ENCODE results near the gene EML4.

EML4 gene

DNA sequence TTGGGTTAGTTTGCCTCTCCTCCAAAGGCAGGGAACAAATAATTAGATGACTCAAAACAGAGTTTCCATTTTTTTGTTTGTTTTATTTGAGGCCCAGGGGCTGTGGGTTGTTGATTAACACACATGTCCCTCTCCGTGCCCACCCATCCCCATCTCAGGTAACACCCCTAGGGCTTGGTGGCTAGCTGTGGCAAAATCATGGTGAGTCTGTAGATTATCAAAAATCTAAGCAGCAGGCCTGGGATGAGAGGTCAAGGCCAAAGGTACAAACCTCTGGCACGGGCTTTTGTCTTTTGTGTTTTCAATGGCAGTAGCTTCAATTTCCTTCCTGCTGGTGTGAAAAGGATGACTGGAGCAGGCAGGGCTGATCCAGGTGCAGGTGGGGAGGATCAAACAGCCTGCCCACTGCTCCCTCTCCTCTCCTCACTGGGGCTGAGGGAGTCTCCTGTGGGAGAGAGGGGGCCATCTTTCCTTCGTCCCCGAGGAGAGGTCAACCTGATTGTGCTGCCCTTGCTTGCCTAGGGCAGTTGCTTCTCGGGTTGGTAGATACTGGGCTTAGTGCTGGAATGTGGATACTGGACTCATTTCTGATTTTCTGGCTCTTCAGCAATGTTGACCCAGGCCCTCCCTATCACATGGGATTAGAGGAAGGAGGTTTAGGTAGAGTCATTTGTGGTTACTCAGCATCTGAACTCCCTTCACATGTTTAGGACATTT lies 31.9 kb upstream of the EML4 start:
- DNase-seq = no peak

DNA sequence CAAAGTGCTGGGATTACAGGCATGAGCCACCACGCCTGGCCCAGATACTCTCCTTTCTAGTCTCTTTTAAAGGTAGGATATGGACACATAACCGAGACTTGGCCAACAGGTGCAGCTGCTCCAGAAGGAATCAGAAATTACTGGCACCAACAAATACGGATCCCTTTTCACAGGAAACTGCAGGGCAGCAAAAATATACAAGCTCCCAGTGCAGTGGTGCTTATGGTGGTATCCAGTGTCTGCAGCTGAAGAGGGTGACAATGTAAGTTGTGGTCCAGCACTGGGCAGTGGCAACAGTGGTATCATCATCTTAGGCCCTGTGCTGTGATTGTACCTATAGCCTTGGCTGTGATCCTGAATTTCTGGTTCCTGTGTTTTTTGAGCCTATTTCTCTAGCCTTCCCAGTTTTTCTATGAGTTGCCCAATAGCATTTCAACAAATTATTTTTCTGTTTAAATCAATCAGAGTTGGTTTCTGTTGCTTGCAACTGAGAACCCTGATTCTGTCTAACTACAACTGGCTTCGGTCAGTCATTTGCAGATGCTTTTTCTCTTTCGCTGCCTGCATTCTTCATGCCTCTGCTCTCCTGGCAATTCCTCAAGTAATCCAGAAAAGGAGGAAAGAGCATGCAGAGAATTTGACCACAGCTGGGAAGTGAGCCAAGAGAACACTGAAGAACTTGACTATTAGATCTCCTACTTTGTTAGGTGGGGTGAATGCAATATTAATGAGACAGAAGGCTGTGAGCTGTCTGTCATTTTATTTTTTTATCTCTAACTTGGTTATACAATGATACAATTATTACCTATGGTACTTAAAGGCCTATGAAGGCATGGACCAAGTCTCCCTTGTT lies 30.8 kb upstream of the EML4 start:
- no peak for DNase-seq

DNA sequence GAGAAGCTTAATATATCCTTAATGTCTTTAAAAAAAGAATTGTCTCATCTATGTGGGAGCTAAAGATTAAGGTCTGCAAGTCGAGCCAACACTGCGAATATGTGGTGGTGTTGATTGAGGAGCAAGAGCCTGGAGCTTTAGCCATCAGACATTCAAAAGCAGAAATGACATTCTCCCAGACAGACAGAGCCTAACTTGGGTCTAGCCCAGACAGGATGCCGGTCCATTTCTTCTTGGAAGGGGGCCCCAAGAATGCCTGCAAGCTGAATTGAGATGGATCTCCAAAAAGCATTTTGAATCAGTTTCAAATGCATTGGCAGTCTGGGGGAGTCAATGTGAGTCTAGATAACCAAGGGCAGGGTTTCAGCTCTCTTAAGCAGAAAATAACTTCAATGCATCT lies 30.1 kb upstream of the EML4 start:
- no peak for DNase-seq

DNA sequence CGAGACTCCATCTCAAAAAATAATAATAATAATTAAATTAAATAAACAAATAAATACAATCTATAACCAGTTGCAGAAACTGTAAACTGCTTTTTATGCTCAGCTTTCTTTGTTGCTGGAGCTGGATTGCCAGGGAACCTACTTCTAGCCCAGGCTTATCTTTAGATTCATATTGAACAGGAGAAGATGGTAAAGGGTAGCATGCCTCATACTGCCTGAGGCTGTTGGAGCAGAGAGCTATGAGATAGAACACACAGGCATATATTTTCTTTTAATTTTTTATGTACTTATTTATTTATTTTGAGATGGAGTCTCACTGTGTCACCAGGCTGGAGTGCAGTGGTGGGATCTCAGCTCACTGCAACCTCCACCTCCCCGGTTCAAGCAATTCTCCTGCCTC lies 28.7 kb upstream of the EML4 start:
- DNase-seq = no peak

DNA sequence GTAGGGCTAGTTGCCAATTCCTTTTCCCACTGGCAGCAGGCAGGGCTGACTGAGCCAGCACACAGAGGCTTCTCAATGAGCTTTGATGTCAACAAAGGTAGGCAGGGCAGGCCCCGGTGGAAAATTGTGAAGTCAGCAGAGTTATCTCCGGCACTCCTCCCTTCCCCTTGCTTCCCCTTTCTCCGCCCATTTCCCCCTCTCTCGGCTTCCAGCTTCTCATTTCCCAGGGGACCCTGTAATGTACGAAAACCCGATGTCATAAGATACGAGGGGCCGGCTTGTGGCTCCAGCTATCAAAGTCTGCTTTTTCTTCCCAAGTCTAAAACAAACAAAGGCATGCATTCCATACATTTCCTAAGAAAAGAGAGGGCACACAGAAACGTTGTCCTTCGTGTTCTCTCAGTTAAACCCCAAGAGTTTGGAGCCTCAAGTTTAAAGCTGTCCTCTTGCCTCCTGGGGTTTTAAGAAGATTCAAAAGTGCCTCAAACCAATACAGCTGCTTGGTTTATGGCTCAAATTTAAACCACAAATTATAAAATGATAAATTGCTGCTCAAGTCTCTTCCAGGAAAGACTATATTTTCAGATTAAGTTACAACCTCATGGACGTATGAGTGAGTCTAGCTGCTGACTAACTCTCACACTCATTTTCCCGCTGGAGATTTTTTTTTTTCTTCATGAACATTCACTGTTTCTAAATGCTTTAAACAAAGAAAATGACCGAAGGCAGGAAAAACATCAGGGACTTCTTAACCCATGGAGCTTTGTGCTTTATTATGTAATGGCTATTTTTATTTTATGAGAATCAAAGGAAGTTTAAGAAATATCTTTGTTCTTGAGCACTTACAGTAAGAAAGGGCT lies 27.2 kb upstream of the EML4 start:
- peak; percentile 65 for DNase-seq

DNA sequence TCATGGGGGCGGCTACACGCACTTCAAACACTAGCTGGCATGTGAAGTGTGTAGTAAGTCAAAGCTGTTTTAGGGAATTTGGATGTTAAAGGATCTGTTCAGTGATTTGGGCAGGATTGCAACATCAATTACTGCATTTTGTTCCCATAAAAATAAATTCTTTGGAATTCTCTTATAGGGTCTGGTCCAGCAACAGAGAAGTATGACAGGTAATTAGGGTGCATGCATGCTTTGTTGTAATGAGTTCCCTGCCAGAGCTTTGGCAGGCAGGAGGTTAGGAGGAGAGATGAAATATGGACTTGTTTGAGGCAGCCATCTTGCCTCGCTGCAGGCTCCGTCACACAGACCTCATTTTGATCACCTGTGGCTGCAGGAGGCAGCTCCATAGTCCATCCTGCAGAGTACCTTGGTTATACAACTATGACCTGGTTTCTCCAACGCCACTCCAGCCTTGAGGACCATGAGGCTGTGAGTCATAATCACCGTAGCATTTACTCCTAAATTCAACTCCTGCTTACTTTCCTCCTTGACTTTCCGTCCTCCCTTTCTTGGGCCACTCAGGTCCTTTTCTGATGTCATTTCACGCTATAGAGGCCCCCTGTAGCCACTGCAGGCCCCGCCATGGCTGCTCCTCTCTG lies 26.5 kb upstream of the EML4 start:
- no peak for DNase-seq

DNA sequence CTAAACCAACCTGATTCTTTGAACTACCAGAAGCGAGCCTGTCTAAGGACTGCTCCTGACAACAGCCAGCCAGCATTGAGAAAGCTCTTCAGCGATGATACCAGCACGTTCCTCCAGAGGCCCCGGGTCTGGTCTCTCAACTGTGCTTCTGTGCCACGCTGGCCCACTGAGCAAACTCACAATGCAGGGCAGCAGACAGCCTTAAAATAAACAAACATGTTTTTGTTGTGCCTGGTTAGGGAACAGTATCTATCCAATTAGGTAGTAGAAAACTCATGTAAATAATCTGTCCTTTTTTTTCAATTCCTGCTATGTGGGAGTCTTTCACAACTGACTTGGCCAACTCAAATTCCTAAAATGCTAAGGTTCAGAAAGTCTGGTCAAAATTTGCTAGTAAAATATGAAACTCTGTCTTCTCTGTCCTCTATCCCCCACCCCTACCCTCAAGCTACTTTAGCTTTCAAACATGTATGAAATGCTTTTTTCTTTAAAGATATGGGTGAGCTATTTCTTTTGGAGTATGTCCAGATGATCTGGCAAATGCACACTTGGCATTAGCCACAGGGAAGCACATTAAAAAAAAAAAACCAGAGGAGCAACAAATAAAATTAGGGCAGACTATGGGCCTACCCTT lies 21.4 kb upstream of the EML4 start:
- DNase-seq = no peak

DNA sequence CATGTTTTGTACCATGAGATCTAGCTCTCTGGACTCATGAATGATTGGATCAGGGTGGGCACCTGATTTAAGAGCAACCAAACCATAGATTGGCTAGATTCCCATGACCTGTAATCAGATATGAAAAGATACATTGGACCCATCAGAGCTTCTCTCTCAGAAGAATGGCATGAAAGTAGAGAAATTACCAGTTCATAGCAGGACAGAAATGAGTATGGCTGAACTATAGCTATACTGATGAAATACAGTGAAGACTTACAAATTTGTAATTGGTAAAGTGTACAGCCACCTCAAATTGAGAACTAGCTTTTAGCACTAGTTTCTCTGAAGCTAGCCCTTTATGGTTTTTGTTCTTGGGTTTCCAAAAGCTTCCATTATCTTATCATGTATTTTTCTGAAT lies 19.0 kb upstream of the EML4 start:
- DNase-seq = no peak

DNA sequence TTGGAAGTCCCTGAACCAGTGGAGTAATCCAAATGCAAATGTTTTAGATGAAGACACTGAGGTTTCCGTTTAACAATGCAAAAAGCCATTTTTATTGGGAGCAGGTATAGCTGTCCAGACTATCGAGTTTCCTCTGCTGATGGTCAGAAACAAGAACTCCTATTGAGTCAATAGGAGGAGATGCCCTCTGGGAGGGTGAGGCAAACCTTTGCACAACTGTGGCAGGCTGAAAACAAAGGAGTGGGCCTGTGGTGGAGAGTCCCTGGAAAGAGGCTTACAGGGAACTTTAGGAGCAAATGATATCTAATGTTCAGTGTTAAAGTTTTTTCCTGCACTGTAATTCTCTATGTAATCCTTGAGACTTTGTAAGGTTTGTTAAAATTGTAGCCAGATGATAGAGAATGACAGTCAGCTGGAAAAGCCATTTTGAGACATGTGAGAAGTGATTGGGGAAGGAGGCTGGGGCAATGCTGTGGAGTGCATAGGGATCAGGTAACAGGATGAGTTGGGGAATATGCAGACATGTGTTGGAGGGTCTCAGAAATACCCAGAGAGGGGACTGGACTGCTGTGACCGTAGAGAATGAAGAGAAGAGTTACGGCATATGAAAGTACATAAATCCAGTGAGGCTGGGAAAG lies 15.1 kb upstream of the EML4 start:
- DNase-seq = no peak

DNA sequence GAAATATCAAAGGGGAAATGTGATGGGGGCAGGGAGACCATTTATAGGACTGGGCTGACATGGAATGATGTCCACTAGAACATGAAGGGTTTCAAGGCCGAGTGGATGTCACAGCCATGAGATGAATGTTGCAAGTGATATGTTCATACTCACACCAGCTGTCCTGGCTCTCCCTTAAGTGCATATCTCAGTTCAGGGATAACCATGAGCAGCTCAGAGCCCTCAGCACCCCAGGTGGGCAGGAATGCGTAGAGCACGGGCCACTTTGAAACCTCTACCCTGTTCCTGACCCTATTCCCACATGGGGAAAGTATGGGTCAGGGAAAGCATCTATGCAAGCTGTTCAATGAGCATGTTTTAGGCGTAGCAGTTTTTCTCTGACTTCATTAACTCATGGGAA lies 12.4 kb upstream of the EML4 start:
- no peak for DNase-seq

DNA sequence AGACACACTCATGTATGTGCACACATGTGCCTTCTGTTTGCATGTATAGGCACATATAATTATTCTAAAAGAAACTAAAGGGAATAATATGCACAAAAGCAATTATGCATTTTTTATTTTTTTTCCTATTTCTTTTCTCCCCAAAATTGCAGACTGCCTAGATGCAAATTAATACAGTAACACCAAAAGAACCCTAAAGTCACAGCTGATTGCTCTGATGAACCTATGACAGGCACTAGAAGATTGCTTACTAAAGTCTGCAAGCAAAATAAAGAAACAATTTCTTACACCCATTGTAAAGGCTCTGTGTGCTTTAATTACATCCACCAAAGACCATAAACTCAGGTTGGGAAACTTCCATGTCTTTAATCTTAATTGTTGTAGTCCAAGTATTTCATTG lies 7.7 kb upstream of the EML4 start:
- DNase-seq = no peak

DNA sequence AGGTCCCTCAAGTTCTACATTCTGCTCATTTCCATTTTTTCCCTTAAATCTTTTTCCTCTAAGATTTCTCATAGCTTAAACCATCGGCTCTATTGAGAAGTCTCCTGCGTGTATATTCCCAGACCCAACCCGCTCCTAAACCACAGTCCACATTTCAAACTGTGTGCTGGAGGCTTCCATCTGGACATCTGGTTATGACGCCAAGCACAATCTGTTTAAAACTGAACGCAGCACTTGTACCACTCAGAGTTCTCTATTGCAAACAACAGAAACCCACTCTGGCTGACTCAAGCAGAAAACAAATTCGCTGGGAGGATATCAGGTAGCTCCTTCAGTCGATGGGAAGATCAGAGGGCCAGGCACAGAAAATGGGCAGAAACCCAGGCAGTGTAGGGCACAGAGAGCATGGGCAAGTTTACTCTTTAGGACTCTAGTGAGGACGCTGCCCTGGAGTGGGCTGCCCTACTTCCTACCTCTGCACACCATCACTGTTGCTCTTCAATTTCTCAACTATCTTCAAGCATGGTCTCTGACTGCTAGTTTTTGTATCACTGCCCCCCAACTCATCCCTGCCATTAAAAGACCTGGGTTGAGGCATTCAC lies 5.6 kb upstream of the EML4 start:
- no peak for DNase-seq

DNA sequence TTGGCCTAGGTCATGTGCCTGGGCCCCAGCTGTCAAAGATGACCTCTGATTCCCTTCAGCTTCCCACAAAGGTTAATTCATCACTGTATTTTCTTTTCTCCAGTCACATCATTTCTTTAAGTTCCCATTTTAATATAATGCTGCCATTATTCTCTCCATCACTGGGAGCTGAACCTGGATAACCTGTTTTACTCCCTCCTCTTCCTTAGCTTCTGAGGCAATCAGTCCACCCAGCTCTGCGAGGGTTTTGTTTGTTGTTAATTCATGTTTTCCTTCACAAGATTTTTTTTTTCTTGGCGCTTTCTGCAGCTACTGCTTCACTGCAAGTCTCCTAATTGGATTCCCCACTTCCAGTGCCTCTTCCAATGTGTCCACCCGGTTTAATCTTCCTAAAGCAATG lies 5.1 kb upstream of the EML4 start:
- DNase-seq = no peak

DNA sequence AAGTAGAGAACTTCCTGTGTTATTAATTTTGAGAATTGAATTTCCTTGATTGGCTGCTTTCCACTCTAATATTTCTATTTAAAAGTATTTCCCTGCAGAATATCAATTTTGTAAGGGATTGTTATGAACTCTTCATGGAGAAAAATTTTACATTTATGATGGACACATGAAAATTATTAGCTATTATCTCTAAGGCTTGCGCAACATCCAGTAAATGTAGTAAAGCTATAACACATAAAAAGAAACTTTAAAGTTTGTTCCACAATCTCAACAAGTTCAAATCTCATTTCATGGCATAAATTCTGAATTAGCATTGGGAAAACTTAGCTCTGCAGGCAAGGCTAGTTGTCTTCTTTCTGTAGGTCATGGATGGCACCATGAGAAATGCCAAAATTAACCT lies 4.2 kb upstream of the EML4 start:
- no peak for DNase-seq

DNA sequence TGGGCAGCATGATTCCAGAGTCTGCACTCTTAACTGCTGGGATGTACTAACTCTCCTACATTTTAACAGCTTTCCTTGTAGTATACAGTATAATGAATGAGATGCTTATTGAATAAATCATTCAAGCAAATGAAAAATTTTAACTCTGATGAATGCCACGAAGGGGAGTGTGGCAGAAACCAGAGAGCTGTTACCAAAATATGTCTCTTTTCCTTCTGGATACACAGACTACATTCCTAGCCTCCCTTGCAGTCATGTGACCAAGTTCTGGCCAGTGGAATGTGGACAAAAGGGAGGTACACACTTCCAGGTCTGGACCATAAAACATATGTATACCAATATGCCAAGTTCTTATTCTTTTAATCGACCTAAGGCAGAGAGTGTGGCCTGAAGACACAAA lies 1.7 kb upstream of the EML4 start:
- no peak for DNase-seq

DNA sequence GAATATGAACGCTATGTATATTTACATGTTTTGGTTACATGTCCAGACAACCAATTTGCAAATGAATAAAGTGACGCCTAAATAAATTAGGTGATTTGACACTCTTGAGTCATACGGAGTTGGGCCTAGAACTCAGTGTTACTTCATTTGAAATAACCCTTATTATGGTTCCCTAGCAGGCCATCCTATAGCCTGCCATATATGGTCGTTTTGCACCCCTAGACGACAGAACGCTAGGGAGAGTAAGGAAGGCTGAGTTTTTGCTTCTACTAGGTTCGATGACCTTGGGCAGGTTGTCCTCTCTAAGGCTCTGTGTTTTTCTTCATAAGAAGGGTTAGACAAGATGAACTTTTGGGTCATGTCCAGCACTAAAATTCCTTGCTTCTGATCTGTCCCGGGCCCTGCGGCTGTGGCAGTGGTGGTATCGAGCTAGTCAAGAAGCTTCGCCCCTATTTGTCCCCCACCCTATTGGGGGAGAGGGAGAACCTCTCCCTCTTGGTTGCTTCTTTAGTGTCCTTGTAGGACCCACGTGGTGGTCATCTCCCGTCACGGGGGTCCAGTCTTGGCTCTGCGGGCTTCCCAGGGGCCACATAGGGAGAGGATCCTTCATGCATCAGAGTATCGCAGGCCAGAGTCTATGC lies 574 bp upstream of the EML4 start:
- no peak for DNase-seq

DNA sequence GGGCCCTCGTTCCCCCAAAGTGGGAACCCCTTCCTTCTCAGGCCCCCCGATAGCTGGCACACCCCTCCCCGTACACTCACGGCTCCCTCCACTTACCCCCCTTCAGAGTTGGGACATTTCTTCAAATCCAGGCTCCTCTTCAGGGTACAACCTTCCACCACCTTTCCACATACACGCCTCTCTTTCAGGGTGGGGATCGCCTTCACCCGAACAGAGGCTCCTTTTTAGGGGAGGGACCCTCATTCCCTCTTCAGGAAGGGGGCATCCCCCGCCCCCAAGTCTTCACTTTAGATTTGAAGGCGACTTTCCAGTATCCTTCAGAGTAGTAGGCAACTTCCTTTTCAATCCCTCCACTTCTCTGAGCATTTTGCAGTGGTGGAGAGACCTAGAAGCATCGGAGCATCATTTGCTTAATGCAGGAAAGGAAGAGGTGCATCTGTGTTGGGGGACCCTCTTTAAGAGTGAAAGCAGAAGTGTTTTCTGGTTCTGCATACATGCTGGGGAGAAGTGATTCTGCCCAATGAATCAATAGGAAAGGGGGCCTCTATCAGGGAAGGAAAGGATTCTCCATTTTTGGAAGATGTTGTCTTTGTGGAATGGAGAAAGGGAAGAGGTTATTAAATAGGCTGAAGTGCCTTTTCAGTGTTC lies 845 bp downstream of the EML4 start:
- peak; percentile 49 for DNase-seq

DNA sequence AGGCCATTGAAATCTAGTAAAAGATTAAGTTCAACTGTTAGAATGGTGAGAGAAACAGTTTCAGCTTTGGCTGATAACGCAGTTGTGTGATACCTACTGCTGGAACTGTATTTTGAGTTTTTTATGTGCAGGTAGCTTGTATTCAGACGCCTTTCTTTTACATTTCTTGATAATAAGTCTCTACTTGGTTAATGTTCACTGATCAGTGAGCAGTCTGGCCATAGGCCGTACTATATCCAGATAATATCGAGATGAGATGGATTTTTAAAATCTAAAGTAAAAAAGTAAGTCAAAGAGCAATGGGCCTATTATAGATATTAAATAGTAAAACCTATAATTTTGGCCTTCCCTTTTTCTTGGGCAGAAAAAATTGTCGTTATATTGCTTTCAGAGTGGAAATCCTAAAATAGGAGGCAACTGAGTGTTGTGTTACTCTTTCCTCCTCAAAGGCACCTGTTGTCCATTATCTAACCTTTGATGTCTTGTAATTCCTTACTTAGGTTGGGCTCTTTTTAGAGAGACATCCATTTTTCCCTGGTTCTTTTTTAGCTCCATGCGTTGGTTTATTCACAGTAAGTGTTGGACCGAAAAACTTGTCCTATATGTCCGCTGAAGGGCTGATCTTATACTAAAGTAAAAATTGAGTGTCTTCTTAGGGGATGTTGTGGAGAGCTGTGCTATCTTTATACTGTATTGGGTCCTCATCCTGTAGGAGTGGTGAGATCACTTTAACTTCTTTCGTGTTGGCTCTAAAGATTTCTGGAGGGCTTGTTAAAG lies 1.7 kb downstream of the EML4 start:
- no peak for DNase-seq

DNA sequence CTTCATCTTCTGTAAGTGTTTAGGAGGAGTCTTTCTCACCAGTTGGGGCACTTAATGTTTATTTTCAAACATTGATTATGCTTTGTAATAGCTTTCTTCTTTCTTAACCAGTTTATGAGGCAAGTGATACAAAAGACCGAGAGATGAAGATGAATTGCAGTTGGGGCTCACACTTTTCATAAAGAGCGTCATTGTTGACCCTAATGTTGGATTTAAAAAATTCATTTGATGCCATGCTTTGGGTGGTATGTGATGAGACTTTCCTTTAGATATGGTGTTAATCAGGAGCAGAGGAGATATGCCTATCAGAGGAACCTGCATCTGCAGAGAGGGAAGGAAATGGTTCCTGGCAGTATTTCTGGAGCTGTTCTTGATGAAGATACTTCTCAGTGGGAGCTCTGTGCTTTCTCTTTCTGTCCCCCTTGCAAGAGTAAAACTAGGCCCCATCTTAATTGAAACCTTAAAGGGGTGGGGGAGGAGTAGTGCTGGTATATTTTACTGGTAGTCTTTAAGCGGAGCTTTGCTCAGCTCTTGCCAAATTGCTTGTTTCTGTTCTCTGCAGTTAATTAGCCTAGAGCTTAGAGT lies 2.3 kb downstream of the EML4 start:
- DNase-seq = peak; percentile 16
